ENCODE data around the gene GDF2.
A peak's percentile ranks its signal among the peaks of the same experiment; 100 is the strongest.

The GDF2 gene

GRCh38 chr10:47305566-47305965 is 16.7 kb upstream of the GDF2 start:
- Histone ChIP-seq H3K4me3 (ENCODE audit: low read depth in 1 of 2, low read length in 2 of 2) (no peak overlapping the region), H3K27me3 (ENCODE audit: insufficient read depth, low read length, poor library complexity) (no peaks in the 10 kb centered on the region), H3K9me3 (ENCODE audit: insufficient read depth, low read length, severe bottlenecking) (no peaks in the 10 kb centered on the region), H3K36me3 (ENCODE audit: insufficient read depth, low read length) (no peaks in the 10 kb centered on the region), H2AFZ (ENCODE audit: low read depth, low read length) (no peak overlapping the region), H4K20me1 (ENCODE audit: insufficient read depth, low read length) (no peaks in the 10 kb centered on the region), H3K4me2 (ENCODE audit: insufficient read depth, low read length) (no peak overlapping the region), H3K27ac (ENCODE audit: low read length) (no peak overlapping the region; the same call in 1 of the 2 replicates), H3K79me2 (ENCODE audit: insufficient read depth, low read length) (no peaks in the 10 kb centered on the region), H3K9ac (ENCODE audit: low read depth, low read length) (no peak overlapping the region), H3K4me1 (ENCODE audit: insufficient read depth, low read length) (peaks cover 32% of the 10 kb centered on the region)
- no peak for TF ChIP-seq EZH2 (IDR thresholded peaks at IDR 0.05; ENCODE audit: borderline replicate concordance, low read depth, low read length, severe bottlenecking)
- ATAC-seq (ENCODE audit: insufficient read depth, low read depth), result no peak
- no peak for DNase-seq

GRCh38 chr10:47306387-47307210 is 15.7 kb upstream of the GDF2 start:
- H3K36me3 ChIP-seq (ENCODE audit: insufficient read depth, low read length), result no peaks in the 10 kb centered on the region
- DNase-seq, result peak; percentile 18
- no peaks in the 10 kb centered on the region for H3K27me3 ChIP-seq (ENCODE audit: insufficient read depth, low read length, poor library complexity)
- no peak overlapping the region for H2AFZ ChIP-seq (ENCODE audit: low read depth, low read length)
- no peaks in the 10 kb centered on the region for H4K20me1 ChIP-seq (ENCODE audit: insufficient read depth, low read length)
- TF ChIP-seq EZH2 (IDR thresholded peaks at IDR 0.05; ENCODE audit: borderline replicate concordance, low read depth, low read length, severe bottlenecking), result no peak
- TF ChIP-seq, protein P1, sequence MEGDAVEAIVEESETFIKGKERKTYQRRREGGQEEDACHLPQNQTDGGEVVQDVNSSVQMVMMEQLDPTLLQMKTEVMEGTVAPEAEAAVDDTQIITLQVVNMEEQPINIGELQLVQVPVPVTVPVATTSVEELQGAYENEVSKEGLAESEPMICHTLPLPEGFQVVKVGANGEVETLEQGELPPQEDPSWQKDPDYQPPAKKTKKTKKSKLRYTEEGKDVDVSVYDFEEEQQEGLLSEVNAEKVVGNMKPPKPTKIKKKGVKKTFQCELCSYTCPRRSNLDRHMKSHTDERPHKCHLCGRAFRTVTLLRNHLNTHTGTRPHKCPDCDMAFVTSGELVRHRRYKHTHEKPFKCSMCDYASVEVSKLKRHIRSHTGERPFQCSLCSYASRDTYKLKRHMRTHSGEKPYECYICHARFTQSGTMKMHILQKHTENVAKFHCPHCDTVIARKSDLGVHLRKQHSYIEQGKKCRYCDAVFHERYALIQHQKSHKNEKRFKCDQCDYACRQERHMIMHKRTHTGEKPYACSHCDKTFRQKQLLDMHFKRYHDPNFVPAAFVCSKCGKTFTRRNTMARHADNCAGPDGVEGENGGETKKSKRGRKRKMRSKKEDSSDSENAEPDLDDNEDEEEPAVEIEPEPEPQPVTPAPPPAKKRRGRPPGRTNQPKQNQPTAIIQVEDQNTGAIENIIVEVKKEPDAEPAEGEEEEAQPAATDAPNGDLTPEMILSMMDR (IDR thresholded peaks at IDR 0.05; ENCODE audit: borderline replicate concordance, extremely low read depth, low read length, poor library complexity, severe bottlenecking), result no peak
- peak; percentile 32; the same call in 2 of the 3 replicates for ATAC-seq (ENCODE audit: insufficient read depth, low read depth)
- peak overlapping the region; percentile 7; the same call in 1 of the 2 replicates for H3K27ac ChIP-seq (ENCODE audit: low read length)
- H3K4me3 ChIP-seq (ENCODE audit: low read depth in 1 of 2, low read length in 2 of 2), result no peak overlapping the region
- H3K9ac ChIP-seq (ENCODE audit: low read depth, low read length), result no peak overlapping the region
- H3K9me3 ChIP-seq (ENCODE audit: insufficient read depth, low read length, severe bottlenecking), result no peaks in the 10 kb centered on the region
- H3K4me1 ChIP-seq (ENCODE audit: insufficient read depth, low read length), result peaks cover 42% of the 10 kb centered on the region
- H3K79me2 ChIP-seq (ENCODE audit: insufficient read depth, low read length), result no peaks in the 10 kb centered on the region
- H3K4me2 ChIP-seq (ENCODE audit: insufficient read depth, low read length), result no peak overlapping the region

DNA sequence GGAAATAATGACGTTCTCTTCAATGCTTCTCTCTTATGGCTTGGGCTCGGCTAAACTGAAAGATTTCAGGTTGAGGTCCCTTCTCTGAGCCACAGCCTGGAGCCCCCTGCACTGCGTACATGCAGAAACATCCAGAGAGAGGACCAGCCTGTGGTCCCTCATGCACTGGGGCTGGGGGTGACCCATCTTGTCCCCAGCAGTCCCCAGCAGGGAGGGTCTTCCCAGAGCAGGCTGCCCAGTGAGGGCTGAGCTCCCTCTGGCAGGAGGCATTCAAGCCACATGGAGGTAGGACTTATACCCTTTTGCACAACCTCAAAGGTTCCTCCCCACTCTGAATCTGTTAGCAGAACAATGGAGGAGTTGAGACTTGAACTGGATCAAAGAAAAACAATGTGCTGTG is 14.9 kb upstream of the GDF2 start:
- Histone ChIP-seq H4K20me1 (ENCODE audit: insufficient read depth, low read length) (no peaks in the 10 kb centered on the region; the same call in 1 of the 2 replicates), H3K4me3 (ENCODE audit: low read depth in 1 of 2, low read length in 2 of 2) (no peak overlapping the region), H3K27ac (ENCODE audit: low read length) (no peak overlapping the region), H3K36me3 (ENCODE audit: insufficient read depth, low read length) (no peaks in the 10 kb centered on the region), H3K9ac (ENCODE audit: low read depth, low read length) (no peak overlapping the region), H3K27me3 (ENCODE audit: insufficient read depth, low read length, poor library complexity) (no peaks in the 10 kb centered on the region), H2AFZ (ENCODE audit: low read depth, low read length) (no peak overlapping the region), H3K4me2 (ENCODE audit: insufficient read depth, low read length) (no peak overlapping the region), H3K79me2 (ENCODE audit: insufficient read depth, low read length) (no peaks in the 10 kb centered on the region), H3K4me1 (ENCODE audit: insufficient read depth, low read length) (peaks cover 50% of the 10 kb centered on the region), H3K9me3 (ENCODE audit: insufficient read depth, low read length, severe bottlenecking) (no peaks in the 10 kb centered on the region)
- TF ChIP-seq, protein P1 (IDR thresholded peaks at IDR 0.05; ENCODE audit: borderline replicate concordance, extremely low read depth, low read length, poor library complexity, severe bottlenecking), result no peak
- TF ChIP-seq EZH2 (IDR thresholded peaks at IDR 0.05; ENCODE audit: borderline replicate concordance, low read depth, low read length, severe bottlenecking), result no peak
- DNase-seq (no peak), ATAC-seq (ENCODE audit: insufficient read depth, low read depth) (no peak)

- no peak overlapping the region for H2AFZ ChIP-seq (ENCODE audit: low read depth, low read length)
- no peaks in the 10 kb centered on the region for H3K79me2 ChIP-seq (ENCODE audit: insufficient read depth, low read length)
- H3K27me3 ChIP-seq (ENCODE audit: insufficient read depth, low read length, poor library complexity), result no peaks in the 10 kb centered on the region
- H3K4me1 ChIP-seq (ENCODE audit: insufficient read depth, low read length), result peaks cover 54% of the 10 kb centered on the region
- H3K27ac ChIP-seq (ENCODE audit: low read length), result no peak overlapping the region
- H3K4me3 ChIP-seq (ENCODE audit: low read depth in 1 of 2, low read length in 2 of 2), result no peak overlapping the region
- no peak for TF ChIP-seq EZH2 (IDR thresholded peaks at IDR 0.05; ENCODE audit: borderline replicate concordance, low read depth, low read length, severe bottlenecking)
- TF ChIP-seq, protein P1 (IDR thresholded peaks at IDR 0.05; ENCODE audit: borderline replicate concordance, extremely low read depth, low read length, poor library complexity, severe bottlenecking), result no peak
- H3K36me3 ChIP-seq (ENCODE audit: insufficient read depth, low read length), result no peaks in the 10 kb centered on the region
- H3K4me2 ChIP-seq (ENCODE audit: insufficient read depth, low read length), result no peak overlapping the region
- no peak overlapping the region for H3K9ac ChIP-seq (ENCODE audit: low read depth, low read length)
- DNase-seq (no peak), ATAC-seq (ENCODE audit: insufficient read depth, low read depth) (no peak)
- H4K20me1 ChIP-seq (ENCODE audit: insufficient read depth, low read length), result no peaks in the 10 kb centered on the region; the same call in 1 of the 2 replicates
- no peaks in the 10 kb centered on the region for H3K9me3 ChIP-seq (ENCODE audit: insufficient read depth, low read length, severe bottlenecking)
These were observed 13.5 kb upstream of the GDF2 start for GRCh38 chr10:47308775-47309174.

Measured in DND-41 (cell line).